ENCODE measurements around the gene PSMB9.

Gene PSMB9

DNA sequence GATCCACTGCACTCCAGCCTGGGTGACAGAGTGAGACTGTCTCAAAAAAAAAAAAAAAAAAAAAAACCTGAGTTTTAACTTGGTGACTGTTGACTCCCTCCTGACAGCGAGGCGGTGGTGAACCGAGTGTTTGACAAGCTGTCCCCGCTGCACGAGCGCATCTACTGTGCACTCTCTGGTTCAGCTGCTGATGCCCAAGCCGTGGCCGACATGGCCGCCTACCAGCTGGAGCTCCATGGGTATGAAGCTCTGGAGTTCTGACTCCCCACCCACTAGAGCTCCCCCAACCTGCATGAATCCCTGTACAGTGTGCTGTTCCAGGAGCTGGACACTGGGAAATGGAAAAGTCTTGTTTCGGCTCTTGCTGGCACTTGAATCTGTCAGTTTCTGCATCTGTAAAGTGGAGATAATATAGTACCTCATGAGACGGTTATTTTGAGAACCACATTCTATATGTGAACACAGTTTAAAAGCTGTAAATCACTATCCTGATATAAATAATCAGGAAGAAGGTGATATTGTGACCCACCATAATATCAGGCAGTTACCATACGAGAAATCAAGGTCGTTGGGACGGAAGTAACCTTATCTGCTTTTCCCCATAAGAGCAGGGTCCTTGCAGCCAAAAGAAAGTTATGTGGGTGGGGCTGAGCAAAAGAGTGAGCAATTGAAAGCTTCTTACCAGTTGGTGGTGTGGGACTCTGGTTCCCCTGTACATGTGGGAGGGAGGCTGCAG lies 3.3 kb downstream of the PSMB9 start:
- H3K9me3 ChIP-seq (ENCODE audit: control insufficient read depth, low read length), result no peaks in the 10 kb centered on the region
- H3K9ac ChIP-seq, result no peak overlapping the region
- TF ChIP-seq CTCF (IDR thresholded peaks at IDR 0.05), result no peak
- H3K4me2 ChIP-seq (ENCODE audit: low read length), result no peak overlapping the region
- H3K79me2 ChIP-seq, result no peaks in the 10 kb centered on the region
- no peak overlapping the region for H2AFZ ChIP-seq
- H3K27ac ChIP-seq, result no peak overlapping the region
- no peaks in the 10 kb centered on the region for H3K36me3 ChIP-seq (ENCODE audit: control insufficient read depth, insufficient read depth, low read length)
- H3K27me3 ChIP-seq (ENCODE audit: control insufficient read depth, insufficient read depth, low read length), result no peaks in the 10 kb centered on the region
- H3K4me1 ChIP-seq, result peaks cover 5% of the 10 kb centered on the region
- no peak overlapping the region for H3K4me3 ChIP-seq (ENCODE audit: low read depth, low read length)

DNA sequence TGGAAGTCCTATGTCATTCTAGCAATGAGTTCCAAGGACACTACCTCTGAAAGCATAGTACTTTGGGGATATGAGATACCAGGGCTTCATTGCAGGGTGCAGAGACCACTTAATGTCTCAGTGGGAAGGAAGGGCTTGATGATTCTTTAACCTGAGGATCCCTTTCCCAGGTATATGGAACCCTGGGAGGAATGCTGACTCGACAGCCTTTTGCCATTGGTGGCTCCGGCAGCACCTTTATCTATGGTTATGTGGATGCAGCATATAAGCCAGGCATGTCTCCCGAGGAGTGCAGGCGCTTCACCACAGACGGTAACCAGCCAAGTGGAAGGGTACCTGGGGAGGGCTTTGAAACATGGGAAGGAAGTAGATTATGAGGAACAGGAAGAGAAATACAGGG lies 4.2 kb downstream of the PSMB9 start:
- no peak for TF ChIP-seq CTCF (IDR thresholded peaks at IDR 0.05)
- Histone ChIP-seq H3K9ac (no peak overlapping the region), H3K9me3 (ENCODE audit: control insufficient read depth, low read length) (no peaks in the 10 kb centered on the region), H3K27ac (no peak overlapping the region), H3K4me2 (ENCODE audit: low read length) (no peak overlapping the region), H3K36me3 (ENCODE audit: control insufficient read depth, insufficient read depth, low read length) (no peaks in the 10 kb centered on the region), H3K4me3 (ENCODE audit: low read depth, low read length) (no peak overlapping the region), H3K27me3 (ENCODE audit: control insufficient read depth, insufficient read depth, low read length) (no peaks in the 10 kb centered on the region), H3K79me2 (no peaks in the 10 kb centered on the region), H3K4me1 (peaks cover 5% of the 10 kb centered on the region), H2AFZ (no peak overlapping the region)

- H3K9ac ChIP-seq, result no peak overlapping the region
- no peak overlapping the region for H3K4me2 ChIP-seq (ENCODE audit: low read length)
- no peaks in the 10 kb centered on the region for H3K9me3 ChIP-seq (ENCODE audit: control insufficient read depth, low read length)
- no peaks in the 10 kb centered on the region for H3K36me3 ChIP-seq (ENCODE audit: control insufficient read depth, insufficient read depth, low read length)
- H3K4me3 ChIP-seq (ENCODE audit: low read depth, low read length), result no peak overlapping the region
- no peaks in the 10 kb centered on the region for H3K79me2 ChIP-seq
- no peaks in the 10 kb centered on the region for H3K4me1 ChIP-seq
- H3K27me3 ChIP-seq (ENCODE audit: control insufficient read depth, insufficient read depth, low read length), result no peaks in the 10 kb centered on the region
- no peak overlapping the region for H2AFZ ChIP-seq
- no peak for TF ChIP-seq CTCF (IDR thresholded peaks at IDR 0.05)
- no peak overlapping the region for H3K27ac ChIP-seq
These were observed 6.7 kb downstream of the PSMB9 start for GRCh38 chr6:32860674-32861073.

- Histone ChIP-seq H3K79me2 (no peaks in the 10 kb centered on the region), H3K27me3 (ENCODE audit: control insufficient read depth, insufficient read depth, low read length) (no peaks in the 10 kb centered on the region), H3K27ac (no peak overlapping the region), H3K4me1 (no peaks in the 10 kb centered on the region), H3K4me3 (ENCODE audit: low read depth, low read length) (no peak overlapping the region), H3K9ac (no peak overlapping the region), H3K36me3 (ENCODE audit: control insufficient read depth, insufficient read depth, low read length) (no peaks in the 10 kb centered on the region), H2AFZ (no peak overlapping the region), H3K9me3 (ENCODE audit: control insufficient read depth, low read length) (no peaks in the 10 kb centered on the region), H3K4me2 (ENCODE audit: low read length) (no peak overlapping the region)
- TF ChIP-seq CTCF (IDR thresholded peaks at IDR 0.05), result no peak
These were observed 8.7 kb downstream of the PSMB9 start for GRCh38 chr6:32862725-32863124.

Measured in parathyroid adenoma (tissue), 2 donors.